HG03060 (cell line): ENCODE results near the gene PLPPR1.
"Not testable (repeated sequence)": the region's sequence is repeated elsewhere in the genome, so short reads cannot be mapped to it uniquely, and the experiment has no call there.

Experiments used
- ATAC-seq: cut with Tn5 transposase; IDR thresholded peaks from one replicate; pipeline ENCODE4 v1.9.1; 2021; ENCODE audit warnings: low read depth, moderate number of reproducible peaks; ENCODE audit not compliant: unreplicated experiment

PLPPR1 gene

DNA sequence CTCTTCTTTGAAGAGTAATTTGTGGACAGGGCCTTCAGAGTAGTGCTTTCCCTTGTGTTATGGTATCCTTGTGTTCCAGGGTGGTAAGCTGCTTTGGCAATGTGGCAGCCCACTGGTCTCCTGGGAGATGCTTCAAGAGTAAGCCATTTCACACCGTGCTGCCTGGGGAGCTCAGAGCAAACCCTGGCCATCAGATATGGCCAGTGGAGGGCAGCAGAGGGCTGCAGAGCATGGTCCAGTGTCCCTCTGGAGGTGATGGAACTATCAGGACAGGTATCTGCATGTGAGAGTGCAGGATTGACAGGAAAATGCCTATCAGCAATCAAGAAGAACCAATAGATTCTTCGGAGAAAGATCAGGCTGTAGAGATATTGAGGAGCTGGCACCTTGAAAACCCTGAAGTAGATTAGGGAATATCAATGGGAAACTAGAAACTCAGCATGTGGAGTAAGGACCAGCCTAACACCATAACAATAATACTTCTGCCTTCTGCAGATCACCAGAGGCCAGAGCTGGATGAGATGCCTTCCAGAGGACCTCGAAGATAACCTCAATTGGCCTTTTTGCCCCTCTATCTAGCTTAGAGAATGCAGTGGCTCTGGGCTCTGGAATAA lies 90.8 kb downstream of the PLPPR1 start:
- ATAC-seq, result no peak

DNA sequence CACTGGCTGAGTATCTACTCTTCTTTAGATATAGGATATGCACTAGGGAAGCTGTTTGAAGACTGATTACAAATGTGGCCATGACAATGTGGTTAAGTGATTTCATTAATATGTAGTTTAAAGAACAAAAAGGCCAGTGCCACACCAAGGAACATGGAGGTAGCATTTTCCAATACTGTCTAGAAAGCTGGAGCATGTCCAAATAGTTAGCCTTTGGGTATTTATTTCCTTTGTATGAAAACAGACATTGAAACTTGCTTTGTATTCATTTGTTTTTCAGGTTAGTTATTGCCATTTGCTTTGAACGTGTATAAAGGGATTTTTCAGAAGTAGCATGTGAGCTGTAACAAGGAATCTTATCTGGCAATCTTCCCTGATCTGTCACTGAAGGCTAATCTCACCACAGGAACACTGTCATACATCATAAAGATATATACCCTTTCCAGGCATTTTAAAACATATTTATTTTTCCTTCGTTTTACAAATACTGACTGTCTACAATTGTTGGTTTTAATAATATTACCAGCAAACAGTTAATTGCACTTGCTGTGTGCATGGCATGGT lies 93.4 kb downstream of the PLPPR1 start:
- ATAC-seq, result no peak

GRCh38 chr9:101126556-101126955 lies 98.0 kb downstream of the PLPPR1 start:
- no peak for ATAC-seq

- ATAC-seq, result not testable (repeated sequence)
Measured at GRCh38 chr9:101127369-101127768, 98.8 kb downstream of the PLPPR1 start.

GRCh38 chr9:101128623-101129022 lies 100.1 kb downstream of the PLPPR1 start:
- no peak for ATAC-seq

GRCh38 chr9:101130054-101130453 lies 101.5 kb downstream of the PLPPR1 start:
- ATAC-seq, result no peak

- ATAC-seq, result no peak
Measured at GRCh38 chr9:101131326-101131725, 102.8 kb downstream of the PLPPR1 start.

- ATAC-seq, result no peak
Measured at GRCh38 chr9:101132801-101133200, 104.3 kb downstream of the PLPPR1 start.

- no peak for ATAC-seq
Measured at GRCh38 chr9:101138509-101138908, 110.0 kb downstream of the PLPPR1 start.

- ATAC-seq, result no peak
Measured at GRCh38 chr9:101139082-101139481, 110.6 kb downstream of the PLPPR1 start.

GRCh38 chr9:101140764-101141163 lies 112.2 kb downstream of the PLPPR1 start:
- ATAC-seq, result no peak

GRCh38 chr9:101146508-101146907 lies 118.0 kb downstream of the PLPPR1 start:
- ATAC-seq, result no peak

DNA sequence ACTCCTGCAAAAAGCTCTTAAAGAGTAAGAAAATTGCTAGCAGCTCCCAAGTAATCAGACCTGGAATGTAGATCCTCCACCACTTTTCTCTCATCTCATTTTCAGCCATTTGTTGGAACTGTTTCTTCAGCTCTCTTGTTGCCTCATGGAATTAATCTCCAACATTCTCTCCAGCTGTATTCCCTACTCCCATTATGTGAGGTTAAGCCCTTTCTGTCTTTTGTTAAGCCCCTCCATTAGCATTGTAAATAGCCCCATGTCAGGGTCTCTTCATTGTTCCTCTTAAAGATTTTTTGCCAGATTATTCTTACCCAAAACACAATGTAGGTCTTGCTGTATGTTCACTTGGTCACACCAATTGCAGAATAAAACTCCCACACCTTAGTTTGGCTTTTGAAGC lies 119.8 kb downstream of the PLPPR1 start:
- ATAC-seq, result no peak

GRCh38 chr9:101158361-101158760 lies 129.8 kb downstream of the PLPPR1 start:
- no peak for ATAC-seq

DNA sequence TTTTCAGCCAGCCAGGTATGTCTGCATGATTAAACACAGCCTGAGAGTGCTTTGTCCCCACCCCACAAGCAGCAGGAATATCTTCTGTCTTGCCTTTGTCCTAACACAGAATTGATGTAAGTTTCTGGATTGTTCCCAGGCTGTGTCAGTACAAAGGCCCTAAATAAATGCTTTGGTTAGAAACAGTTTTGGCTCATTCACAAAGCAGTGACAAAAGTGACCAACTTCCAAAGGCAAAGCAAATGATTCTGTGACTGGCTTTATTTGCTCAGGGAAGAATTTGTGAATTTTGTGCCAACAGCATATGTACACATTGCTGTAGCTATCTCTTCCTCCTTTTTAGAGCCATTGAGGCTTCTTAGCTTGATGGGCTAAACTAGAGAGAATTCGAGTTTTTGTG lies 133.7 kb downstream of the PLPPR1 start:
- no peak for ATAC-seq

DNA sequence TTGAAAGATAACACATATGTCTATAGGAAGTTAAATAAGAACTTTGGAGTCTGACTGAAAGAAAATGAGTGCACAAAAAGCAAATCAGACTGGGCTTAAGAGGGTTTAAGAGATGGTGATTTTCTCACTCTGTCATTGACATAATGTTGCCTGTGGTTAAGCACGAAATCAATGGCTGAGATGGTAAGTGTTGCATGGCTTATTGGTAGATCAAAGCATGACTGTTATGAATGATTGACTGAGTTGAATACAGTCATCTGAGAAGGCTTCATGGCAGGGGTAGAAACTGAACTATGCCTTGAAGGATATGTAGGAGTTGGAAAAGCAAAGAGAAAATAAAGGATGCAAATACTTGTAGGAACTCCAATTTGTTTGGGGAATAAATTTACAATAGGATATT lies 136.6 kb downstream of the PLPPR1 start:
- no peak for ATAC-seq

GRCh38 chr9:101167490-101168134 lies 139.1 kb downstream of the PLPPR1 start:
- no peak for ATAC-seq

DNA sequence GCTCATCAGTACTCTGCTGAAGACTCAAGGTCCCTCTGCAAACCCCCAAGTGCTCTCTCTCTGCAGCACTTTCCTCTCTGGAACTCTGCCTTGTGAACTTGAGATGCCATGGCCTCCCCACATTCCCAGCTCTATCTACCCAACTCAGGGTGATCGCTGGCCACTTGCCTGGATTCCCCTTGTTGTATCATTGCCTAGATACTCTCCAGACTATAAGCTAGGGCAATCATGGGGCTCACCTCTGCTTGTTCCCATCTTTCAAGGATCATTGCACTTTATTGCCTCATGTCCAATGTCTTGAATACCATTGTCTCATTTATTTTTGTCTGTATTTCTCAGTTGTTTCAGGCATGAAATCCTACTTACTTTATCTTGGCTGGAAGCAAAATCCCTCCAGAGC lies 144.1 kb downstream of the PLPPR1 start:
- no peak for ATAC-seq

- no peak for ATAC-seq
Measured at GRCh38 chr9:101173907-101174306, 145.4 kb downstream of the PLPPR1 start.

DNA sequence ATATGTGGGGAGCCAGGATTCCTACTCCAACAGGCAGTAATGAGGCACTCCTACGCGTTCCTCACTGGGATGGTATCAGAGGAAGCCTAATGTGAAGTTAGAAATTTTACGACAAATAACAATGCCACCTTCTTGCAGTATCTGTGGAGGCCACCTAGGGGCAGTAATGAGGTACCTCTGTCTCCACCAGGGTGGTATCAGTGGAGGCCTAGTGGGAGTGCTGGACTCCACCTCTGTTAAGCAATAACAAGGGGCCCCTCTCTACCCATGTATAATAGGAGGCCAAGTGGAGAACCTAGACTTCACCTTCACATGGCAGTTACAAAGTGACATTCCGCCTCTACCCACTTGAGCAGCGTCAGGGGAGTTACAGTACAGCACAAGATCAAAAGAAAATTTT lies 147.9 kb downstream of the PLPPR1 start:
- no peak for ATAC-seq

- no peak for ATAC-seq
Measured at GRCh38 chr9:101184813-101185278, 156.3 kb downstream of the PLPPR1 start.

- no peak for ATAC-seq
Measured at GRCh38 chr9:101191723-101192122, 163.2 kb downstream of the PLPPR1 start.
